Hepatocyte (in vitro differentiated cells): ENCODE data around the gene TMEM204.

Experiments used
- CTCF ChIP-seq: fragments of 200-600 bp; sonication (generic); IDR thresholded peaks from 2 replicates; pipeline ENCODE4 v1.5.1; 2016; ENCODE audit warnings: antibody characterized with exemption, mild to moderate bottlenecking; ENCODE audit not compliant: poor library complexity
- EZH2 ChIP-seq: fragments of 200-600 bp; sonication (generic); IDR thresholded peaks from 2 replicates; pipeline ENCODE4 v1.6.1; 2016; ENCODE audit warnings: antibody characterized with exemption, mild to moderate bottlenecking, borderline replicate concordance

- TF ChIP-seq CTCF (no peak), EZH2 (no peak)
These were observed 28.4 kb downstream of the TMEM204 start for GRCh38 chr16:1561836-1562235.
